Brain pericyte (primary cell): ENCODE measurements around the gene RPL11.
A peak's percentile ranks its signal among the peaks of the same experiment; 100 is the strongest.
"Not testable (repeated sequence)": the region's sequence is repeated elsewhere in the genome, so short reads cannot be mapped to it uniquely, and the experiment has no call there.

ENCODE experiments used
- DNase-seq: peaks from one replicate; pipeline ENCODE4 v3.0.0-alpha.2; 2012; ENCODE audit warnings: low read depth, low spot score

RPL11 gene

GRCh38 chr1:23691499-23692307 is at the start of gene RPL11:
Gene RPL11 (plus strand): TSS chr1:23691806. CDS start chr1:23691824, 18 bp downstream.
- peak; percentile 84 for DNase-seq

GRCh38 chr1:23643736-23644554 is 47.7 kb upstream of the RPL11 start:
- no peak for DNase-seq

GRCh38 chr1:23644555-23644866 is 47.1 kb upstream of the RPL11 start:
- no peak for DNase-seq

DNA sequence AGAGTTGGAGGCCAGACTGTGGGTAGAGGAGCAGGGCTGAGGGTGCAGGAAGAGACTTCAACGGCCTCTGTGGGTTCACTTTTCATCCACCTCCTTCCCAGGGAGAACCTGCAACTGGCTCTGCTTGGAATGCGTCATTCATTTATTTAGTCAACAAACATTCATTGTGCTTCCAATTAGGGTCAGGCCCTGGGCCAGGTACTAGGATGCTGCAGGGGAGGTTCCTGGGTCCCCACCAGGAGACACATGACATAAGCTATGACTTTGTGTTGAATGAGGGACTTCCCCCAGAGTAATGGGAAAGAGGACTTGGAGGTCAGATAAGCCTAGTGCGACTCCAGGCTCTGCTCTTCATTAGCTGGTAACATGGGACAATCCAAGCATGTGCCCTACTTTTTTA is 46.3 kb upstream of the RPL11 start:
- DNase-seq = no peak

DNA sequence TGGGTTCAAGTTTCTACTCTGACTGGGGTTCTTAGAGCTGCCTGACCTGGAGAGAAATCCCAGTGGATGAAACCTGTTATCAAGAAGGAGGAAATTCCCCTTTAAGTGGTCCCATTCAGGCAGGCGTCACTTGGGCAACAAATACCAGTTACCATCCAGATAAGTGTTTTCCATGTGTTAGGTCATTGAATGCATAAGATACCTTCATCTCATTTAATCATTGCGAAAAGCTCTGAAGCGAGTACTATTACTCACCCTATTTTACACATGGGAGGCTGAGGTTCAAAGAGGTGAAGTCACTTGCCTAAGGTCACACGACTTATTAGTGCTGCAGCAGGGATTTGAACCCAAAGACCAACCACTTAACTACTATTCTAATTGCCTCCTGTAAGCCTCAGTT is 45.5 kb upstream of the RPL11 start:
- no peak for DNase-seq

- DNase-seq = no peak
Measured at GRCh38 chr1:23646541-23646940, 45.1 kb upstream of the RPL11 start.

GRCh38 chr1:23648576-23648975 is 43.0 kb upstream of the RPL11 start:
- no peak for DNase-seq

DNA sequence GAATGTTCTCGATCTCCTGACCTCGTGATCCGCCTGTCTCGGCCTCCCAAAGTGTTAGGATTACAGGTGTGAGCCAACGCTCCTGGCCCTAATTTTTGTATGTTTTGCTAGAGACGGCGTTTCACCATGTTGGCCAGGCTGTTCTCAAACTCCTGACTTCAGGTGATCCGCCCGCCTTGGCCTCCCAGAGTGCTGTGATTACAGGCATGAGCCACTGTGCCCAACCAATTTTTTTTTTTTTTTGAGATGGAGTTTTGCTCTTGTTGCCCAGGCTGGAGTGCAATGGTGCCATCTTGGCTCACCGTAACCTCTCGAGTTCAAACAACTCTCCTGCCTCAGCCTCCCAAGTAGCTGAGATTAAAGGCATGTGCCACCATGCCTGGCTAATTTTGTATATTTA is 42.4 kb upstream of the RPL11 start:
- not testable (repeated sequence) for DNase-seq

GRCh38 chr1:23650344-23650990 is 41.1 kb upstream of the RPL11 start:
- DNase-seq = no peak

- DNase-seq = no peak
Measured at GRCh38 chr1:23651069-23651808, 40.4 kb upstream of the RPL11 start.

DNA sequence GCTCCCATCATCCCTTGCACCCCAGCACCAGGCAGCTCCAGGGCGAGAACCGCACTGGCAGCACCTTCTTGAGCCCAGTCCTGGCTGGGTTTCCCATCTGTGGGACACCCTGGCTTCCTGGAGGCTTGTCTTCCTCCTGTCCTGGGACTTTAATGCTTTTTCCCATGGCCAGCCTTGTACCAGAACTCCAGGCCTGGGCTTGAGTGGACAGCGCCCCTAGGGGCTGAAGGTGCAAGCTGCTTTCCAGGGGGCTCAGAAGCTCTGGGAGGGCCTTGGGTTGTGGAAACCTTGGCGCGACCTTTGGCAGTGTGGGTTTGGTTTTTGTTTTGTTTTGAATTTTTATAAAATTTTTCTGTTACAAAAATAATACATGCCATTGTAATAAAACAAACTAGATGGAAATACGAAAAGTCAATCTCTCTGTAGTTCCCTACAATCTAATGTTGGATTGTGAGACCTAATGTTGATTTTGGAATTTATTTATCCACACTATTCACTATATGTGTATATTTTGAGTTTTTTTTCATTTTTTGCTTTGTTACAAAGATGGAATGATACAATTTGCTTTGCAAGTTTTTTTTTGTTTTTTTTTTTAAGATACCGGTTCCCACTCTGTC is 33.8 kb upstream of the RPL11 start:
- no peak for DNase-seq

DNA sequence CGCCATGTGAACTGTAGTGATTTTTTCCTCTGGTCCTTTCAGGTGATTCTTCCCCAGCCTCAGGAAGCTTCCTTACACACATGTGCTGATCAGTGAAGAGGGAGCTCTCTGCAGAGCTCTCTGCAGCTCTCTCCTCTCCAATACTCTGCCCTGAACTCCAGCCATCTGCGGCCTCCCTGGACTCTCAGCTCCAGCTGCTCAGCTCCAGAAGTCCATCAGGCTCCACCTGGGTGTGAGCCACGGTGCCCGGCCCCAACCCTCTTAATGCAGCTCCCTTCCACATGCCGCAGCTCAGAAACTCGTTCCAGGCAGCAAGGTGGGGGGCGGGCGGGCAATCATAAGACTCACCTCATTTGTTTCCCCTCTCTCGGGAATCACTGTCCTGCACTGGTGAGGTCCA is 30.9 kb upstream of the RPL11 start:
- no peak for DNase-seq

DNA sequence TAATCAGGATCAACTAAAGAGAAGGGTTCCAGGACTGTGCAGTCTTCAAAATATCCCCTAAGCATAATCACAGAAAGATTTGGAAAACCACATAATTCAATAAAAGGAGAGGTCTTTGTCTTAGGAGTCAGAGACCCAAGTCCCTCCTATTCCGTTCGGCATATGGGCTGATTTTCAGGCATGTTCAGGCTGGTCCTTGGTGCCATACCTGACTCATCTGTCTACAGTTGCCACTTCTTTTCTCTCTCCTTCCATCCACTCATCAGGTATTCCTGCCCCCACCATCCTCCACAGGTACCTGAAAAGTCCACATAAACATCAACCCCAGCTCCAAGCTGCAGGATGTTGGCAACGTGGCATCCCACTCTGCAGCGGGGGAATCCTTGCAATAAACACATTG is 29.7 kb upstream of the RPL11 start:
- DNase-seq = no peak

DNA sequence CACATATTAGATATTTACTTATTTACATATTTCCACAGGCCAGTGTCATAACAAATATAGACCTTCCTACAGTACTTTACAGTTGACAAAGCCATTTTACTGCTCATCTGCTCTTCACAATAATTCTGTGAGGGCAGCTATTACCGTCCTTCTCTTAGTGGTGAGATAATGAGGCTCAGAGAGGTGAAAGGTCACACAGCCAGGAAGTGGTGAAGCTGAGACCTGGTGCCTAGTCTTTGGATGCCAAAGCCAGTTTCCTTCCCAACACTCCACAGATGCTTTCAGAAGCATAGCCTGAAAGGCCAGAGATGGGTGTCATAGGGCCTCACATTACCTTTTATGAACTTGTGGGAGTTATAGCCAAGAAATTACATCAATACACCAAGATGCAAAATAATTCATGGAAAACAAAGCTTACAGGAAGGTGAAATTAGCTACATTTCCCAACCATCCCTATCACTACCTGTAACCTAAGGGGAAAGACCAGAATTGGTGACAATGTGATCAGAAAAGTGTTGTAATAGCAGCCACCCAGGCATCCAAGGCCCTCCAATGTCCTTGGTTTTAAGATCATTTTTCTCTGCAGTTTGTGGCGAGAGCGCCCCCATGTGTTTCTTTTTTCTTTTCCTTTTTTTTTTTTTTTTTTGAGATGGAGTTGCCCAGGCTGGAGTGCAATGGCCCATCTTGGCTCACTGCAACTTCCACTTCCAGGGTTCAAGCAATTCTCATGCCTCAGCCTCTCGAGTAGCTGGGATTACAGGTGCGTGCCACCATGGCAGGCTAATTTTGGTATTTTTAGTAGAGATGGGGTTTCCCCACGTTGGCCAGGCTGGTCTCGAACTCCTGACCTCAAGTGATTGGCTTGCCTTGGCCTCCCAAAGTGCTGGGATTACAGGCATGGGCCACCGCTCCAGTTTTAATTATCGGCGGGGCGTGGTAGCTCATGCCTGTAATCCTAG is 26.5 kb upstream of the RPL11 start:
- DNase-seq = no peak

DNA sequence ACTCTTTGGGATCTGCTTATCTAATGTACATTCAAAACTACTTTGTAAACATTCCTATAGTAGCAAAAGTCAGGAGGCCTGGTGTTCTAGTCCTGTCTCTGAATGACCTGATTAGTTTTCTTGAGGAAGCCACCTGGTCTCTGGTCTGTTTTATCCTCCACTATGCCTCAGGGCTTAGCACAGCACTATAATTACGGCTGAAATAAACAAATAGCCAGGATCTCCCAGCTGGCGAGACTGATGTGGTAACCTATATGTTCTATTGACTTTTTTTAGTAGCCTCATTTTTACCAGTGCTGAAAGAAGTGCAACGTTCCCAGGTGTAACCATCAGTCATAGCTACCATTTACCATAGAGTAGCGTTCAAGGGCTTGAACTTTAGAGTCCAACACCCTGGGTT is 24.2 kb upstream of the RPL11 start:
- DNase-seq = no peak

DNA sequence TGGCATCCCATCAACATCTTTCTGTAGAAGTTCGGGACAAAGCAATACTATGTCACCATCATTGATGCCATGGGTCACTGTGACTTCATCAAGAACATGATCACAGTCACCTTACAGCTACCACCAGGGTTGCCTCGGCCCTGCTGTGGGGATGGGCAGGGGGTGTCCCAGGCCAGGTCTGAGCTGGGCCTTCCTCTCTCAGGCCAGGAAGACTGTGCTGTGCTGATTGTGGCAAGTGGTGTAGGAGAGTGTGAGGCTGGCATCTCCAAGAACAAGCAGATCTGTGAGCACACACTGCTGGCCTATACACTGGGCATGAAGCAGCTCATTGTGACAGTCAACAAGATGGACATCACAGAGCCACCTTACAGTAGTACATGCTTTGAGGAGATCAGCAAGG is 20.9 kb upstream of the RPL11 start:
- no peak for DNase-seq

- no peak for DNase-seq
Measured at GRCh38 chr1:23673086-23673813, 18.4 kb upstream of the RPL11 start.

DNA sequence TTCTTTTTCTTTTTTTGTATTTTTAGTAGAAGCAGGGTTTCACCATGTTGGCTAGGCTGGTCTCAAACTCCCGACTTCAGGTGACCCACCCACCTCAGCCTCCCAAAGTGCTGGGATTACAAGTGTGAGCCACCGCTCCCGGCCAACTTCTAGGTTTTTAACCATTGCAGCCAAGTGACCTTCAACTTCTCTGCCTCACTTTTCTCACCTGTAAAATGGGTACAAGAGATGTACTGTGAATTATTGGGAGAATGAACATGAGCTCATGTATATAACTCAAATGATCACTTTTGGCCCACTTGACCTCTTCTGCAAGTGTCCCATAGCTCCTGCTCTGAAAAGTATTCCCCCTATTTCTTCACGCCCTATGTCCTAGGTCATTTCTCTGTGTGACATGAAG is 11.8 kb upstream of the RPL11 start:
- DNase-seq = no peak

- no peak for DNase-seq
Measured at GRCh38 chr1:23682946-23683345, 8.7 kb upstream of the RPL11 start.

DNA sequence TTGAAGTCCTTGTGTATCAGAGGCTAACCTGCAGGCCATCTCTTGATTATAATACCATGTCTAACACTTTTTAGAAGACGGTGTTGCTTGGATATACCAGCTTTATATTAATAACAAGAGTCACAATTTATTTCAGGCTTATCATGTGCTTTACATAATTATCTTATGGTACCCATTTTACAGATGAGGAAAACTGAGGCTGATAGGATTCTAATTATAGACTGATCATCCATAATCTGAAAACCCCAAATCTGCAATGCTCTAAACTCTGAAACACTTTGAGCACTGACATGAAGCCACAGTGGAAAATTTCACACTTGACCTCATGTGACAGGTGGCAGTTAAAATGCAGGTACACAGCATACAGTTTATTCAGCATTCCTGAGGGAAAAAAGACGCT is 7.2 kb upstream of the RPL11 start:
- no peak for DNase-seq
